Endothelial cell of umbilical vein (primary cell): Measurements from ENCODE around the gene ADORA2A. TPM values are rescaled to one million over a fixed set of nuclear protein-coding genes. Genes with fewer than 3 reads are reported as not detected.

Experiments used
- BruUV-seq: library from RNA; stranded (reverse); fragments of 400-500 nt; replicated peaks from 2 replicates; lab custom pipeline; 2021; lab: Mats Ljungman, UMichigan
- CTCF ChIA-PET: fragments of 300-600, 350-600 bp; sonication (Branson Sonifier 250); formaldehyde crosslinking; loops from one replicate; lab custom pipeline; 2021; ENCODE audit warnings: antibody characterized with exemption, inconsistent platforms; lab: Charles Lee
- POLR2A ChIA-PET: fragments of 300-600, 350-600 bp; sonication (Branson Sonifier 250); formaldehyde crosslinking; loops from one replicate; lab custom pipeline; 2021; ENCODE audit warnings: antibody characterized with exemption, inconsistent platforms; lab: Charles Lee
- DNase-seq: peaks from one replicate; pipeline ENCODE4 v3.0.0-alpha.2; 2011; ENCODE audit warnings: low read depth, low spot score
- FAIRE-seq: peaks from 2 replicates; lab custom pipeline; 2011; peaks lifted over from hg19 to GRCh38; lab: Jason Lieb, UNC
- H2AFZ ChIP-seq: 2 replicates; pipeline ENCODE4 v1.6.0; 2012; ENCODE audit warnings: low read depth, low read length, control low read depth, inconsistent platforms
- H3K27ac ChIP-seq: 2 replicates; pipeline ENCODE4 v1.5.1; 2011; ENCODE audit warnings: low read depth, mild to moderate bottlenecking, control low read depth, low read length, moderate library complexity; ENCODE audit not compliant: insufficient read depth
- H3K27me3 ChIP-seq, 2 experiments: 2 replicates each; pipeline versions ENCODE4 v1.6.0 to v1.6.1; 2011; ENCODE audit warnings: low read length in 2 of 2, mixed read lengths in 1 of 2; ENCODE audit not compliant: control insufficient read depth in 2 of 2, insufficient read depth in 2 of 2
- H3K36me3 ChIP-seq, 2 experiments: 2 replicates in 1 of 2; 3 replicates in 1 of 2; pipeline ENCODE4 v1.5.1; 2011; ENCODE audit warnings: low read length in 2 of 2, mild to moderate bottlenecking in 1 of 2, moderate library complexity in 1 of 2; ENCODE audit not compliant: control insufficient read depth in 2 of 2, insufficient read depth in 2 of 2; ENCODE audit errors: extremely low read depth in 1 of 2
- H3K4me1 ChIP-seq: 3 replicates; pipeline ENCODE4 v1.5.1; 2011; ENCODE audit warnings: mild to moderate bottlenecking, low read length; ENCODE audit not compliant: control insufficient read depth, insufficient read depth; ENCODE audit errors: extremely low read depth
- H3K4me2 ChIP-seq: 2 replicates; pipeline ENCODE4 v1.6.1; 2011; ENCODE audit warnings: low read length, control low read depth, mixed read lengths; ENCODE audit not compliant: insufficient read depth
- H3K4me3 ChIP-seq, 3 experiments: fragments of 200-600 bp in 1 of 3; sonication (generic), shearing (Covaris generic) in 1 of 3; replicated peaks in 1 of 3; 2 replicates each; pipeline ENCODE4 v1.5.1; 2011 to 2016; ENCODE audit warnings: control low read depth in 3 of 3, low read length in 3 of 3, mild to moderate bottlenecking in 2 of 3, inconsistent platforms in 1 of 3, low read depth in 1 of 3, moderate library complexity in 1 of 3; ENCODE audit not compliant: insufficient read depth in 1 of 3
- H3K79me2 ChIP-seq: 2 replicates; pipeline ENCODE4 v1.6.0; 2012; ENCODE audit warnings: low read length, inconsistent platforms; ENCODE audit not compliant: control insufficient read depth, insufficient read depth
- H3K9ac ChIP-seq: replicated peaks from 2 replicates; pipeline ENCODE3; 2011; ENCODE audit warnings: low read length, control low read depth; ENCODE audit not compliant: insufficient read depth; ENCODE audit errors: extremely low read depth
- H3K9me1 ChIP-seq: replicated peaks from 3 replicates; pipeline ENCODE4 v1.6.0; 2011; ENCODE audit warnings: mild to moderate bottlenecking, low read length; ENCODE audit not compliant: control insufficient read depth, insufficient read depth; ENCODE audit errors: extremely low read depth
- H3K9me3 ChIP-seq: replicated peaks from 2 replicates; pipeline ENCODE4 v1.5.1; 2012; ENCODE audit warnings: low read length, inconsistent platforms; ENCODE audit not compliant: control insufficient read depth, insufficient read depth
- H4K20me1 ChIP-seq: replicated peaks from 2 replicates; pipeline ENCODE3; 2011; ENCODE audit warnings: mild to moderate bottlenecking, low read length; ENCODE audit not compliant: control insufficient read depth, insufficient read depth; ENCODE audit errors: extremely low read depth
- CTCF ChIP-seq, 2 donors: IDR thresholded peaks; 1 replicate in 1 of 2; 2 replicates in 1 of 2; pipeline ENCODE4 v1.5.1; 2011; ENCODE audit warnings: low read length in 2 of 2, mild to moderate bottlenecking in 2 of 2, moderate library complexity in 2 of 2, control low read depth in 1 of 2, inconsistent platforms in 1 of 2, low read depth in 1 of 2; ENCODE audit not compliant: insufficient read depth in 1 of 2; ENCODE audit errors: extremely low read depth in 1 of 2
- FOS ChIP-seq: IDR thresholded peaks from 2 replicates; pipeline ENCODE4 v1.6.1; 2011; ENCODE audit warnings: mild to moderate bottlenecking, low read length, moderate library complexity, borderline replicate concordance; ENCODE audit not compliant: insufficient read depth
- JUN ChIP-seq: IDR thresholded peaks from 2 replicates; pipeline ENCODE4 v1.6.1; 2011; ENCODE audit warnings: borderline replicate concordance, low read depth; ENCODE audit not compliant: insufficient read length, insufficient read depth
- MAX ChIP-seq: IDR thresholded peaks from 2 replicates; pipeline ENCODE4 v1.6.1; 2011; ENCODE audit not compliant: insufficient read depth, insufficient read length
- MYC ChIP-seq: IDR thresholded peaks from one replicate; pipeline ENCODE4 v1.6.1; 2011; ENCODE audit warnings: mild to moderate bottlenecking, low read depth, low read length
- POLR2A ChIP-seq: IDR thresholded peaks from 2 replicates; pipeline ENCODE4 v1.6.1; 2012; ENCODE audit warnings: low read depth, mild to moderate bottlenecking, control low read depth, low read length
- POLR2AphosphoS5 ChIP-seq: IDR thresholded peaks from 2 replicates; pipeline ENCODE4 v1.6.1; 2012; ENCODE audit warnings: low read depth, mild to moderate bottlenecking, control low read depth, low read length, moderate library complexity; ENCODE audit not compliant: insufficient read depth
- dilution Hi-C: fragments of 300-500 bp; cut with MboI; formaldehyde crosslinking; loops from one replicate; pipeline ENCODE4 v1.15.0; 2019; ENCODE audit warnings: low sequenced_read_pairs; ENCODE audit not compliant: extremely low pct_ligation_motif_present
- intact Hi-C: fragments of 100-400 bp; cut with micrococcal nuclease; formaldehyde crosslinking; loops from one replicate; pipeline ENCODE4 v1.10.0; 2022
- polyA plus RNA-seq, 4 experiments: library from polyadenylated mRNA; depleted of rRNA in 3 of 4; stranded (reverse) in 3 of 4; unstranded in 1 of 4; fragments of >200 nt; gene quantifications; 2 replicates each; pipeline versions ENCODE4 v1.2.1 to v1.2.3, GENCODE V29; 2011 to 2012; ENCODE audit warnings: missing spikeins in 1 of 4
- total RNA-seq: library from RNA; stranded (reverse); gene quantifications from 2 replicates; pipeline ENCODE4 v1.2.3, GENCODE V29; 2021

Gene ADORA2A
- total and polyA plus RNA-seq, 2 donors (not counting 3 experiments of a cell fraction or from before 2014, with no cell fraction given): 20.0 to 33.1 TPM

GRCh38 chr22:24390576-24390975 lies 36.8 kb upstream of the ADORA2A start:
- POLR2A ChIA-PET: interaction anchor here (1.4 kb wide), 1 partner anchor 12 kb away, joined by 4 read pairs; no protein-coding TSS in a partner anchor
- FAIRE-seq: peak; percentile 4
- no peak overlapping the region for H3K4me2 ChIP-seq
- no peak overlapping the region for H3K4me3 ChIP-seq
- CTCF ChIA-PET: interaction anchor here (0.6 to 2.5 kb wide), 3 partner anchors 10 to 112 kb away, joined by 3 to 12 read pairs (median 6); no protein-coding TSS in a partner anchor
- peak overlapping the region; percentile 62 for H3K27ac ChIP-seq
- no peaks in the 10 kb centered on the region for H4K20me1 ChIP-seq
- dilution Hi-C loops: no loop called here
- H3K9ac ChIP-seq: no peak overlapping the region
- peaks cover 17% of the 10 kb centered on the region for H3K79me2 ChIP-seq
- H3K4me1 ChIP-seq: peaks cover 36% of the 10 kb centered on the region
- H3K36me3 ChIP-seq: peaks cover 0 to 1% of the 10 kb centered on the region in 2 experiments
- BruUV-seq: no TSS peak
- H3K9me1 ChIP-seq: no peaks in the 10 kb centered on the region
- intact Hi-C loops: no loop called here
- no peaks in the 10 kb centered on the region for H3K9me3 ChIP-seq
- no peak overlapping the region for H2AFZ ChIP-seq
- H3K27me3 ChIP-seq: no peaks in the 10 kb centered on the region
- no peak for DNase-seq
- TF ChIP-seq CTCF (IDR thresholded peaks at IDR 0.05; ENCODE audit: extremely low read depth in 1 of 2, insufficient read depth in 1 of 2, low read depth in 1 of 2, low read length in 2 of 2): no peak
- no peak for TF ChIP-seq MAX
- TF ChIP-seq MYC: no peak
- no peak for TF ChIP-seq POLR2A
- no peak for TF ChIP-seq FOS
- TF ChIP-seq POLR2AphosphoS5: no peak
- TF ChIP-seq JUN: no peak
